Neural progenitor cell (in vitro differentiated cells): Measurements from ENCODE around the gene LILRA5. TPM values are rescaled to one million over a fixed set of nuclear protein-coding genes. Genes with fewer than 3 reads are reported as not detected.

Experiments used
- DNase-seq: peaks from one replicate; pipeline ENCODE4 v3.0.0-alpha.2; 2016; ENCODE audit warnings: low spot score
- H2AFZ ChIP-seq: fragments of 200-600 bp; sonication (generic); replicated peaks from 2 replicates; pipeline ENCODE4 v1.6.1; 2016; ENCODE audit warnings: antibody characterized with exemption
- H3F3A ChIP-seq: fragments of 200-600 bp; sonication (generic); 2 replicates; pipeline ENCODE4 v1.6.1; 2016; ENCODE audit warnings: antibody characterized with exemption, low read depth
- H3K27ac ChIP-seq: fragments of 200-600 bp; sonication (generic); 2 replicates; pipeline ENCODE4 v1.5.1; 2016; ENCODE audit warnings: mild to moderate bottlenecking
- H3K27me3 ChIP-seq: fragments of 200-600 bp; sonication (generic); 2 replicates; pipeline ENCODE4 v1.6.1; 2016; ENCODE audit warnings: mild to moderate bottlenecking, moderate library complexity
- H3K36me3 ChIP-seq: fragments of 200-600 bp; sonication (generic); 2 replicates; pipeline ENCODE4 v1.5.1; 2016
- H3K4me1 ChIP-seq: fragments of 200-600 bp; sonication (generic); 2 replicates; pipeline ENCODE4 v1.6.1; 2016; ENCODE audit warnings: mixed run types
- H3K4me2 ChIP-seq: fragments of 200-600 bp; sonication (generic); 2 replicates; pipeline ENCODE4 v1.6.1; 2016
- H3K4me3 ChIP-seq: fragments of 200-600 bp; sonication (generic); 2 replicates; pipeline ENCODE4 v1.5.1; 2016
- H3K79me2 ChIP-seq: fragments of 200-600 bp; sonication (generic); 2 replicates; pipeline ENCODE4 v1.6.1; 2016; ENCODE audit warnings: low read depth
- H3K9ac ChIP-seq: fragments of 200-600 bp; sonication (generic); 2 replicates; pipeline ENCODE4 v1.6.1; 2016
- H3K9me3 ChIP-seq: fragments of 200-600 bp; sonication (generic); 2 replicates; pipeline ENCODE4 v1.5.1; 2016; ENCODE audit warnings: low read depth
- H4K20me1 ChIP-seq: fragments of 200-600 bp; sonication (generic); 2 replicates; pipeline ENCODE4 v1.6.1; 2016; ENCODE audit warnings: low read depth
- H3K27ac Mint-ChIP-seq: 3 replicates; pipeline ENCODE4 v1.8.0; 2021; ENCODE audit warnings: mixed read lengths
- H3K27me3 Mint-ChIP-seq: 2 replicates; pipeline ENCODE4 v1.8.0; 2022; ENCODE audit warnings: low read depth, mild to moderate bottlenecking, inconsistent platforms, moderate library complexity, mixed read lengths; ENCODE audit not compliant: insufficient read depth
- H3K36me3 Mint-ChIP-seq: 3 replicates; pipeline ENCODE4 v1.8.0; 2021; ENCODE audit warnings: mixed read lengths
- H3K4me1 Mint-ChIP-seq: 3 replicates; pipeline ENCODE4 v1.8.0; 2021; ENCODE audit warnings: mixed read lengths
- H3K4me3 Mint-ChIP-seq: 3 replicates; pipeline ENCODE4 v1.8.0; 2021; ENCODE audit warnings: mild to moderate bottlenecking, moderate library complexity, mixed read lengths
- H3K9me3 Mint-ChIP-seq: 3 replicates; pipeline ENCODE4 v1.8.0; 2020; ENCODE audit warnings: mixed read lengths
- EZH2 ChIP-seq: fragments of 200-600 bp; sonication (generic); IDR thresholded peaks from 2 replicates; pipeline ENCODE4 v1.6.1; 2017; ENCODE audit warnings: antibody characterized with exemption, mild to moderate bottlenecking, moderate library complexity
- EZH2phosphoT487 ChIP-seq: fragments of 200-600 bp; sonication (generic); IDR thresholded peaks from 2 replicates; pipeline ENCODE4 v1.6.1; 2017; ENCODE audit warnings: antibody characterized with exemption
- total RNA-seq: library from RNA; depleted of rRNA; stranded (reverse); fragments of >200 nt; gene quantifications from 2 replicates; pipeline ENCODE4 v1.2.3, GENCODE V29; 2015; ENCODE audit warnings: low replicate concordance
- TF ChIP-seq, protein P1 (sequence below): fragments of 200-600 bp; sonication (generic); IDR thresholded peaks from 2 replicates; pipeline ENCODE4 v1.5.1; 2017; ENCODE audit warnings: antibody characterized with exemption, mild to moderate bottlenecking

The LILRA5 gene
- total RNA-seq, 1 donor from 2014 or later = not detected

GRCh38 chr19:54338521-54338920 lies 25.6 kb upstream of the LILRA5 start:
- H3K36me3 ChIP-seq = no peaks in the 10 kb centered on the region
- H3K9ac ChIP-seq = no peak overlapping the region
- no peak overlapping the region for H3K27ac Mint-ChIP-seq
- no peak for DNase-seq
- H3K4me3 ChIP-seq = no peak overlapping the region
- H2AFZ ChIP-seq = no peak overlapping the region
- TF ChIP-seq EZH2 (no peak), EZH2phosphoT487 (no peak)
- TF ChIP-seq, protein P1, sequence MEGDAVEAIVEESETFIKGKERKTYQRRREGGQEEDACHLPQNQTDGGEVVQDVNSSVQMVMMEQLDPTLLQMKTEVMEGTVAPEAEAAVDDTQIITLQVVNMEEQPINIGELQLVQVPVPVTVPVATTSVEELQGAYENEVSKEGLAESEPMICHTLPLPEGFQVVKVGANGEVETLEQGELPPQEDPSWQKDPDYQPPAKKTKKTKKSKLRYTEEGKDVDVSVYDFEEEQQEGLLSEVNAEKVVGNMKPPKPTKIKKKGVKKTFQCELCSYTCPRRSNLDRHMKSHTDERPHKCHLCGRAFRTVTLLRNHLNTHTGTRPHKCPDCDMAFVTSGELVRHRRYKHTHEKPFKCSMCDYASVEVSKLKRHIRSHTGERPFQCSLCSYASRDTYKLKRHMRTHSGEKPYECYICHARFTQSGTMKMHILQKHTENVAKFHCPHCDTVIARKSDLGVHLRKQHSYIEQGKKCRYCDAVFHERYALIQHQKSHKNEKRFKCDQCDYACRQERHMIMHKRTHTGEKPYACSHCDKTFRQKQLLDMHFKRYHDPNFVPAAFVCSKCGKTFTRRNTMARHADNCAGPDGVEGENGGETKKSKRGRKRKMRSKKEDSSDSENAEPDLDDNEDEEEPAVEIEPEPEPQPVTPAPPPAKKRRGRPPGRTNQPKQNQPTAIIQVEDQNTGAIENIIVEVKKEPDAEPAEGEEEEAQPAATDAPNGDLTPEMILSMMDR = no peak
- no peak overlapping the region for H3K4me3 Mint-ChIP-seq
- no peak overlapping the region for H3K4me2 ChIP-seq
- H4K20me1 ChIP-seq = no peaks in the 10 kb centered on the region
- no peaks in the 10 kb centered on the region for H3F3A ChIP-seq
- no peaks in the 10 kb centered on the region for H3K9me3 ChIP-seq
- no peaks in the 10 kb centered on the region for H3K36me3 Mint-ChIP-seq
- H3K27ac ChIP-seq = no peak overlapping the region
- peaks cover 3% of the 10 kb centered on the region for H3K4me1 Mint-ChIP-seq
- H3K79me2 ChIP-seq = no peaks in the 10 kb centered on the region
- H3K4me1 ChIP-seq = no peaks in the 10 kb centered on the region
- no peaks in the 10 kb centered on the region for H3K9me3 Mint-ChIP-seq
- H3K27me3 Mint-ChIP-seq = peaks cover 7% of the 10 kb centered on the region
- H3K27me3 ChIP-seq = no peaks in the 10 kb centered on the region

GRCh38 chr19:54337858-54338230 lies 24.9 kb upstream of the LILRA5 start:
- H2AFZ ChIP-seq = no peak overlapping the region
- H3K9me3 ChIP-seq = no peaks in the 10 kb centered on the region

DNA sequence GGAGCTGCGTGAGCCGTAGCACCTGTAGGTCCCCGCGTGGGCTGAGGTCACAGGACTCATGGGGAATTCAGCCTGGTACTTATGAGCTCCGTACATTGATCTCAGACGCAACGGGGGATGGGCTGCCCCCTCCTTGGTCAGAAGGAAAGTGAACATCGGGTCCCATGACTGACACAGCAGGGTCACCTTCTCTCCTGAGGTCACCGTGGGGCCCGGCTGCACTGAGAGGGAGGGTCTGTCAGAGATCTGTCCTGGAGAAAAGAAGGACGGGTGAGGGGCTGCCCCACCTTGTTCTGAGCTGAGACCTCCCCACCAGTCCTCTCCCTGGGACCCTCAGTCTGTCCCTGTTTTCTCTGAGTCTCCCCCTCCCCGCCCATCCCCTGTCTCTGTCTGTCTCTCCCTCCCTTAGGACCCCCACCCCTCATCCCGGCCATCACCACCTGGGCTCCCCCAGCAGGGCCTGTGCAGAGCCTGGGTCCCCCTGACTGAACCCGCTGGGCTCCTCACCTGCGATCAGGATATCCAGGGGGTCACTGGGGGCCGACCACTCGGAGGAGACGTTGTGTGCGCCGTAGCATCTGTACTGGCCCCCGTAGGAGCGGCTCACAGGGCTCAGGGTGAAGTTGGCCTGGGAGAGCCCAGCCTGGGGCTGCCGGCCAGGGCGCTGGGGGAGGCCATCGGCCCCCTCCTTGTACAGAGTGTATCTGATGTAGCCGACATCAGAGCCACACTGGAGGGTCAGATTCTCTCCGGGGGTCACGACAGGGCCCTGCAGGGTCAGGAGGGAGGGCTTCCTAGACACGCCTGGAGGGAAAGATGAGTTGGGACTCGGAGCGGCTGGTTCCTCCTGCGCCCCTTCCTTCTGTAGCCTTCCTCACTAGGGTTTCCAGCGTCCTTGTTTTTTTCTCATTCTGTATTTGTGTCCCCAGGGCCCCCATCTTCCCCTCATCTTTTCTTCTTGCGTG lies 24.2 kb upstream of the LILRA5 start:
- Histone ChIP-seq H3K4me1 (no peaks in the 10 kb centered on the region), H2AFZ (no peak overlapping the region), H4K20me1 (no peaks in the 10 kb centered on the region), H3K36me3 (no peaks in the 10 kb centered on the region), H3K9me3 (no peaks in the 10 kb centered on the region), H3K4me3 (no peak overlapping the region), H3K27me3 (no peaks in the 10 kb centered on the region), H3K79me2 (no peaks in the 10 kb centered on the region), H3K4me2 (no peak overlapping the region), H3K9ac (no peak overlapping the region), H3F3A (no peaks in the 10 kb centered on the region), H3K27ac (no peak overlapping the region)
- H3K4me3 Mint-ChIP-seq = no peak overlapping the region
- H3K27me3 Mint-ChIP-seq = peaks cover 9% of the 10 kb centered on the region
- no peak for DNase-seq
- no peak overlapping the region for H3K27ac Mint-ChIP-seq
- H3K36me3 Mint-ChIP-seq = no peaks in the 10 kb centered on the region
- H3K4me1 Mint-ChIP-seq = peaks cover 3% of the 10 kb centered on the region
- H3K9me3 Mint-ChIP-seq = no peaks in the 10 kb centered on the region
- TF ChIP-seq EZH2phosphoT487 (no peak), EZH2 (no peak)
- TF ChIP-seq, protein P1 = no peak

More at GRCh38 chr19:54337858-54338230, 24.9 kb upstream of the LILRA5 start:
- H3K27me3 Mint-ChIP-seq = peaks cover 10% of the 10 kb centered on the region
- no peaks in the 10 kb centered on the region for H4K20me1 ChIP-seq
- no peak overlapping the region for H3K4me3 Mint-ChIP-seq
- H3K9me3 Mint-ChIP-seq = no peaks in the 10 kb centered on the region
- no peak overlapping the region for H3K9ac ChIP-seq
- H3F3A ChIP-seq = no peaks in the 10 kb centered on the region
- H3K4me1 Mint-ChIP-seq = peaks cover 3% of the 10 kb centered on the region
- H3K4me3 ChIP-seq = no peak overlapping the region
- no peaks in the 10 kb centered on the region for H3K27me3 ChIP-seq
- no peaks in the 10 kb centered on the region for H3K36me3 ChIP-seq
- no peak overlapping the region for H3K27ac ChIP-seq
- no peak overlapping the region for H3K4me2 ChIP-seq
- no peak overlapping the region for H3K27ac Mint-ChIP-seq
- no peaks in the 10 kb centered on the region for H3K36me3 Mint-ChIP-seq
- no peaks in the 10 kb centered on the region for H3K4me1 ChIP-seq
- no peak for DNase-seq
- no peak for TF ChIP-seq EZH2phosphoT487
- TF ChIP-seq EZH2 = no peak
- TF ChIP-seq, protein P1 = no peak
- no peaks in the 10 kb centered on the region for H3K79me2 ChIP-seq
